H1 (cell line): ENCODE results near the gene PLA2G4D. TPM values are rescaled to one million over a fixed set of nuclear protein-coding genes. Genes with fewer than 3 reads are reported as not detected.

Source experiments
- ATF2 ChIP-seq: IDR thresholded peaks from 2 replicates; pipeline ENCODE4 v1.6.1; 2012; ENCODE audit warnings: low read length, inconsistent platforms
- HDAC2 ChIP-seq, 2 experiments: fragments of 300-600 bp in 1 of 2; sonication (generic) in 1 of 2; IDR thresholded peaks; 2 replicates each; pipeline ENCODE4 v1.6.1; 2011 to 2012; ENCODE audit warnings: low read depth in 2 of 2, low read length in 2 of 2, mild to moderate bottlenecking in 2 of 2, moderate library complexity in 2 of 2, borderline replicate concordance in 1 of 2, inconsistent platforms in 1 of 2
- MAFK ChIP-seq: IDR thresholded peaks from 2 replicates; pipeline ENCODE4 v1.6.1; 2012; ENCODE audit warnings: low read depth, mild to moderate bottlenecking, improper control_type of control experiment, low read length
- SAP30 ChIP-seq: fragments of 300-600 bp; sonication (generic); IDR thresholded peaks from 2 replicates; pipeline ENCODE4 v1.7.1; 2012; ENCODE audit warnings: low read length, moderate library complexity, mild to moderate bottlenecking, inconsistent platforms; ENCODE audit not compliant: insufficient read depth, insufficient replicate concordance
- SP1 ChIP-seq: IDR thresholded peaks from 2 replicates; pipeline ENCODE4 v1.6.1; 2011; ENCODE audit warnings: low read depth, low read length
- SP4 ChIP-seq: IDR thresholded peaks from 2 replicates; pipeline ENCODE4 v1.6.1; 2012; ENCODE audit warnings: low read length, inconsistent platforms
- YY1 ChIP-seq: IDR thresholded peaks from 2 replicates; pipeline ENCODE4 v1.6.1; 2011; ENCODE audit warnings: low read depth, mild to moderate bottlenecking, low read length
- polyA plus RNA-seq, 7 experiments: library from polyadenylated mRNA; depleted of rRNA in 3 of 7; stranded (reverse) in 5 of 7; unstranded in 2 of 7; fragments of >200 nt in 5 of 7; fragments of 200-250 nt in 2 of 7; gene quantifications; 1 replicate in 5 of 7; 2 replicates in 1 of 7; 4 replicates in 1 of 7; pipeline versions ENCODE4 v1.2.1 to v1.2.3, GENCODE V29; 2011 to 2013; ENCODE audit warnings: missing spikeins in 2 of 7, mixed read lengths in 2 of 7
- total RNA-seq: library from RNA; stranded (reverse); fragmentation: NEBNext Ultra II Directional; extraction: Animal tissue kit (Norgen Biotek cat#: 25700); gene quantifications from 2 replicates; pipeline ENCODE4 v1.2.1, GENCODE V29; 2021

The PLA2G4D gene
- total and polyA plus RNA-seq, 2 of the 8 experiments (the other 6 are each of a cell fraction or from before 2014, with no cell fraction given) = 0.07 to 0.18 TPM

GRCh38 chr15:42020713-42021273 lies 73.6 kb downstream of the PLA2G4D start, which contains the start of gene PLA2G4E (continued):
- TF ChIP-seq HDAC2 (IDR thresholded peaks at IDR 0.05; ENCODE audit: borderline replicate concordance in 1 of 2, low read depth in 2 of 2, low read length in 2 of 2) (no peak), SP1 (no peak), ATF2 (no peak), MAFK (no peak), SAP30 (no peak), SP4 (no peak), YY1 (no peak)
